OCI-LY3 (cell line): ENCODE results near the gene PDHX.

Experiments
- H2AFZ ChIP-seq: fragments of 200-600, 300-600 bp; shearing (Covaris generic); 2 replicates; pipeline ENCODE4 v1.6.0; 2014; ENCODE audit warnings: antibody characterized with exemption, low read depth, low read length
- H3K27ac ChIP-seq: fragments of 200-600, 300-600 bp; sonication (generic); 2 replicates; pipeline ENCODE4 v1.5.1; 2014; ENCODE audit warnings: mild to moderate bottlenecking, low read length, moderate library complexity, mixed read lengths
- H3K27me3 ChIP-seq: fragments of 200-600, 300-600 bp; sonication (generic); 2 replicates; pipeline ENCODE4 v1.6.1; 2014; ENCODE audit warnings: low read depth, low read length, mixed read lengths
- H3K36me3 ChIP-seq: fragments of 200-600, 300-600 bp; sonication (generic); replicated peaks from 2 replicates; pipeline ENCODE3; 2014; ENCODE audit warnings: low read depth, low read length, mixed read lengths
- H3K4me1 ChIP-seq: fragments of 300-600, 200-600 bp; sonication (generic); 2 replicates; pipeline ENCODE4 v1.6.1; 2014; ENCODE audit warnings: low read length, mixed read lengths
- H3K4me2 ChIP-seq: fragments of 200-600, 300-600 bp; sonication (generic); 2 replicates; pipeline ENCODE4 v1.6.1; 2014; ENCODE audit warnings: low read length, mixed read lengths
- H3K4me3 ChIP-seq: fragments of 300-600, 200-600 bp; sonication (generic); 2 replicates; pipeline ENCODE4 v1.5.1; 2014; ENCODE audit warnings: antibody characterized with exemption, mild to moderate bottlenecking, low read length, moderate library complexity
- H3K79me2 ChIP-seq: fragments of 300-600, 200-600 bp; shearing (Covaris generic); 2 replicates; pipeline ENCODE4 v1.6.1; 2014; ENCODE audit warnings: mild to moderate bottlenecking, low read length, mixed read lengths
- H3K9ac ChIP-seq: fragments of 300-600, 200-600 bp; shearing (Covaris generic); 2 replicates; pipeline ENCODE4 v1.6.0; 2014; ENCODE audit warnings: mild to moderate bottlenecking, low read length, moderate library complexity
- H3K9me3 ChIP-seq: fragments of 200-600, 300-600 bp; shearing (Covaris generic); 2 replicates; pipeline ENCODE4 v1.6.1; 2014; ENCODE audit warnings: low read length, mixed read lengths; ENCODE audit not compliant: insufficient read depth
- H4K20me1 ChIP-seq: fragments of 200-600, 300-600 bp; sonication (generic); 2 replicates; pipeline ENCODE4 v1.6.1; 2016; ENCODE audit warnings: low read length, mixed read lengths; ENCODE audit not compliant: insufficient read depth
- EZH2phosphoT487 ChIP-seq: fragments of 200-600 bp; shearing (Covaris generic); IDR thresholded peaks from 2 replicates; pipeline ENCODE4 v1.6.1; 2018; ENCODE audit warnings: antibody characterized with exemption, mixed run types, low read depth
- TF ChIP-seq, protein P1 (sequence below): fragments of 200-600, 300-600 bp; sonication (generic); IDR thresholded peaks from 2 replicates; pipeline ENCODE4 v1.5.1; 2014; ENCODE audit warnings: antibody characterized with exemption, low read length, low read depth

PDHX gene

DNA sequence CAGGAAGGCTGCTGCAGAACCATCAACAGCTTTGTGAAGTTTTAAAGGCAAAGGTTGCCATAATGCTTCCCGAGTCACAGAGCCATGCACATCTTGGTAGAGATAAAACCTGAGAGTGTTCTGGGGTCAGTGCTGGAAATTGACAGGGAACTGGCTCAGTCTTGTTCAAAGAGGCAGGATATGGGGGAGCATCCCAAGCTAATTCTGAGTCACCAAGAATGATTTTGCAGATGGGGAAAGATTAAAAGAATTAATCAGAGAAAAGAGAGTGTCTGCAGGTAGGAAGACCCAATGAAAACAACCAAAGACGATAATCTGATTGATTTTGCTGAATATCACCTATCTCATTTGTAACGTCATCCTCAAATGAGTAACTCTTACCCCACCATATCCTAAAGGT, 122.7 kb downstream of the PDHX start:
- Histone ChIP-seq H3K36me3 (no peaks in the 10 kb centered on the region), H3K4me2 (peak overlapping the region; percentile 90), H3K9ac (no peak overlapping the region; the same call in 1 of the 2 replicates), H2AFZ (no peak overlapping the region), H3K27me3 (no peaks in the 10 kb centered on the region), H4K20me1 (no peaks in the 10 kb centered on the region), H3K27ac (no peak overlapping the region), H3K9me3 (no peaks in the 10 kb centered on the region), H3K4me3 (no peak overlapping the region), H3K79me2 (peaks cover 8% of the 10 kb centered on the region; the same call in 1 of the 2 replicates), H3K4me1 (peaks cover 86% of the 10 kb centered on the region)
- TF ChIP-seq EZH2phosphoT487: no peak
- TF ChIP-seq, protein P1, sequence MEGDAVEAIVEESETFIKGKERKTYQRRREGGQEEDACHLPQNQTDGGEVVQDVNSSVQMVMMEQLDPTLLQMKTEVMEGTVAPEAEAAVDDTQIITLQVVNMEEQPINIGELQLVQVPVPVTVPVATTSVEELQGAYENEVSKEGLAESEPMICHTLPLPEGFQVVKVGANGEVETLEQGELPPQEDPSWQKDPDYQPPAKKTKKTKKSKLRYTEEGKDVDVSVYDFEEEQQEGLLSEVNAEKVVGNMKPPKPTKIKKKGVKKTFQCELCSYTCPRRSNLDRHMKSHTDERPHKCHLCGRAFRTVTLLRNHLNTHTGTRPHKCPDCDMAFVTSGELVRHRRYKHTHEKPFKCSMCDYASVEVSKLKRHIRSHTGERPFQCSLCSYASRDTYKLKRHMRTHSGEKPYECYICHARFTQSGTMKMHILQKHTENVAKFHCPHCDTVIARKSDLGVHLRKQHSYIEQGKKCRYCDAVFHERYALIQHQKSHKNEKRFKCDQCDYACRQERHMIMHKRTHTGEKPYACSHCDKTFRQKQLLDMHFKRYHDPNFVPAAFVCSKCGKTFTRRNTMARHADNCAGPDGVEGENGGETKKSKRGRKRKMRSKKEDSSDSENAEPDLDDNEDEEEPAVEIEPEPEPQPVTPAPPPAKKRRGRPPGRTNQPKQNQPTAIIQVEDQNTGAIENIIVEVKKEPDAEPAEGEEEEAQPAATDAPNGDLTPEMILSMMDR: no peak

- H3K4me2 ChIP-seq: peak overlapping the region; percentile 90
Measured at GRCh38 chr11:35040221-35040942, 124.0 kb downstream of the PDHX start.

DNA sequence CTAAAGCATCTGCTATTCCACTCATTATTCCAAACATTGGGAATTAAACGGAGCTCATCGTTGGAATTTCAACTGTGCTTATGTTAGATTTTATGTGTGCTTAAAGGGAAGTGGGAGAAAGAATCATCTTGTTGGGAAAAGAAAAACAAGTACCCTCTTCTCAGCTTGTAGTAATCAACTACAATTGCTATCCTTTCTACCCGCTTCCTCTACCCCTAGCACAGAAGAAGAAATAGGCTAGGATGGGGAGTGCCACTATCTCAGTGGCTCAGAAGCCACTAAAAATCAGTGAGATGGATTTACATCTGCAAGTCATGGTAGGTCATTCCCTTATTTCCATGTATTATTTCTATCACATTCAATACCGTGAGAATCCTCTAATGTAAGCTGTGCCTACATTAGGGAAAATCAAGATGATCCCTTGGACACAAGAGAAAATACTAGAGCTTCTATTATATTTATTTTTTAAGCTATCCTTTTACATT, 124.7 kb downstream of the PDHX start:
- Histone ChIP-seq H3K4me3 (peak overlapping the region; percentile 71), H3K4me2 (peak overlapping the region; percentile 90), H3K36me3 (no peaks in the 10 kb centered on the region), H2AFZ (no peak overlapping the region), H3K9me3 (no peaks in the 10 kb centered on the region), H3K9ac (peak overlapping the region; percentile 80), H3K4me1 (peaks cover 80% of the 10 kb centered on the region), H3K27me3 (no peaks in the 10 kb centered on the region), H4K20me1 (no peaks in the 10 kb centered on the region), H3K27ac (peak overlapping the region; percentile 91), H3K79me2 (peaks cover 8% of the 10 kb centered on the region; the same call in 1 of the 2 replicates)
- no peak for TF ChIP-seq EZH2phosphoT487
- TF ChIP-seq, protein P1: no peak

More at GRCh38 chr11:35040221-35040942, 124.0 kb downstream of the PDHX start:
- no peaks in the 10 kb centered on the region for H4K20me1 ChIP-seq
- no peaks in the 10 kb centered on the region for H3K9me3 ChIP-seq
- H3K79me2 ChIP-seq: peaks cover 8% of the 10 kb centered on the region; the same call in 1 of the 2 replicates
- H3K27me3 ChIP-seq: no peaks in the 10 kb centered on the region
- peak overlapping the region; percentile 80 for H3K9ac ChIP-seq
- H3K27ac ChIP-seq: peak overlapping the region; percentile 91
- H3K36me3 ChIP-seq: no peaks in the 10 kb centered on the region
- TF ChIP-seq EZH2phosphoT487: no peak
- TF ChIP-seq, protein P1: no peak
- no peak overlapping the region for H2AFZ ChIP-seq
- H3K4me3 ChIP-seq: peak overlapping the region; percentile 71
- H3K4me1 ChIP-seq: peaks cover 85% of the 10 kb centered on the region

DNA sequence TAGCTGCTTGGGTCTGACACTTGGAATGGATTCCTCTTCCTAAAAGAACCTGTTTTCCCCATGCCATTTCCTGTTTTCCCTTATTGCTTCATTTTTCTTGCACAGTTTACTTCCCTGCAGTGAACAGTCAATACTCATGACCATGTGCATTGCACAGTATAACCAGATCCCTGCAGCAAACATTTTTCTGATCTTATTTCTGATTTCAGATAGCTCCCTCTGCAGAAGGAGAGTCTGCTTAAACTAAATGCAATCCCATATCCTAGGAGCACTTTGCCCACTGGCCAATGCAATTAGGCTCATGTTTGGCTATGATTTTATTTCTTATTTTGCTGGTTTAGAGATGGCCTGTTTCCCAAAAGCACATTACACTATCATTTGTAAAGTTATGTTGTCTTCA, 125.8 kb downstream of the PDHX start:
- no peak overlapping the region for H3K4me3 ChIP-seq

More for the DNA sequence above, 125.8 kb downstream of the PDHX start:
- Histone ChIP-seq H2AFZ (no peak overlapping the region), H3K27ac (no peak overlapping the region), H3K79me2 (peaks cover 7% of the 10 kb centered on the region; the same call in 1 of the 2 replicates), H4K20me1 (no peaks in the 10 kb centered on the region), H3K4me1 (peaks cover 75% of the 10 kb centered on the region), H3K4me2 (no peak overlapping the region), H3K9ac (no peak overlapping the region), H3K9me3 (no peaks in the 10 kb centered on the region), H3K36me3 (no peaks in the 10 kb centered on the region), H3K27me3 (no peaks in the 10 kb centered on the region)
- TF ChIP-seq, protein P1: no peak
- no peak for TF ChIP-seq EZH2phosphoT487
